Stimulated activated CD8-positive, alpha-beta memory T cell treated with anti-CD3 and anti-CD28 coated beads, Interleukin-7, amount 100 ng/mL, for 48 hours (primary cell): ENCODE measurements around the gene LRMDA.

Source experiments
- DNase-seq, 2 donors: peaks; one replicate each; pipeline ENCODE4 v3.0.0-alpha.2; 2020; ENCODE audit warnings: low read depth in 1 of 2; ENCODE audit errors: extremely low read depth in 1 of 2

The LRMDA gene

GRCh38 chr10:76548716-76549115 is 1117.3 kb downstream of the LRMDA start:
- no peak for DNase-seq

DNA sequence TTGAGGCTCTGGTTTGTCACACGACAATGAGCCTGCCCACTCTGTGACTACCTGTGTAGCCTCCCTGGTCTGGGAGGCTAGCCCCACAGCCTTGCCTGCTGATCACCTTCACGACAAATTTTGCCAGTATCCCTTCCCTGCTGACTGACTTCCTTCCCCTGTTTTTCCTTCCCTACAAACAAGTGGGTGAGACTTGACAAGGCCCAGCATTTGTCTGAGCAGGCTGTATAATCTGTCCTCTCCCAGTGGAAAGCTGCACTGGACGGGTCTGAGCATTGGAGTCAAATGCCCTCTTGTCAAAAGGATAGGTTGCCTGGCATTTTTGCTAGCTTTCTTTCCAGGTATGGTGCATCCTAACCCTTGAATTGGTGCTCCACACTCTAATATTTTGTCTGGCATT is 1117.7 kb downstream of the LRMDA start:
- no peak for DNase-seq

DNA sequence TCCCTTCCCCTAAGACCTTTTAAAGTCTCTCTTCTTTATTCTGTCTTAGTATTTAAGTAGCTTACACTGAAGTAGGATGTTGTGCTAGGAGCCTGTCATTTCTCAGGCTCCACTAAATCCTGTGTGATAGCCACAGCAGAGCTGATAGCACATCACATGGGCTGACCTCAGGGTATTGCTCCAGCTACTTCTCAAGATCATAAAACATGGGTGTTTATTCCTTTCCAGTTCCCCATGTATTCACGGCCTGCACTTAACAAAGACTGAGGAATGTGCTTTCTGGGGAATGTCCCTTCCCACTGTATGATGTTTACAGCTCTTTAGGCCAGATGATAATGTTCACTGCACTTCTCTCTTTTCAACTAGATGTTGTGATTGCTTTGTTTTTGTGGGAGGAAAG is 1119.4 kb downstream of the LRMDA start:
- DNase-seq, result no peak

DNA sequence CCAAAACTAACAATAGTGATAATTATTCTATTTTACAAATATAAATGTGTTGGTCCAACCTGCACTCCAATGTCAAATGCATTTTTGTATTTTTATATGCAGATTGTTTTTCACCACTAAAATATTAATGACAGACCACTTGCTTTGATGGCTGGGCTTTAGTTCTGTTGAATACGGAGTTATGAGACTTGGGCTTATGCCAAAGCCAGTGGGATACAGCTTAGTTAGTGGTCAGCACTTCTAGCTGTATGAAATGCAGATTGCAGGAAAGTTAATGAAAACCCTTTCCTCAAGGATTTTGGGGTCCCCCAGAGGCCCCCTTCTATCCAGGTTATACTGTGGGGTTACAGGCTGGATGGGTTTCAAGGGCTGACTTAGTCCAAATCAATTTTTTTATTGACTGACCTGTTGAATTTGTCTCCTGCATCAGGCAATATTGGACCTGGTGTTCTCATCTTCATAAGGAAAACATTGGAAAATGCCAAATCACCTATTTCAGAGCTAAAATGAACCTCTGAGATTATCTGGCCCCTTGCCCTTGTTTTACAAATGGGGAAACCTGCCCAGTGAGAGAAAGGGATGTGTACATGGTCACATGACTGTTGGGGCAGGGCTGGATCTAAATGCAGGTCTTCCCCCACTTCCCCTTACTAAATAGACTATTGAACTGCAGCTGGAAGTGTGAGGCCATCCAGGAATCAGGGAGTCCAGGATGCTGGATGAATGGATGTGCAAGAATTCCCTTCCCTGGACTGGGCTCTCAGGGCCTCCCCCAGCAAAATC is 1120.9 kb downstream of the LRMDA start:
- DNase-seq, result no peak

DNA sequence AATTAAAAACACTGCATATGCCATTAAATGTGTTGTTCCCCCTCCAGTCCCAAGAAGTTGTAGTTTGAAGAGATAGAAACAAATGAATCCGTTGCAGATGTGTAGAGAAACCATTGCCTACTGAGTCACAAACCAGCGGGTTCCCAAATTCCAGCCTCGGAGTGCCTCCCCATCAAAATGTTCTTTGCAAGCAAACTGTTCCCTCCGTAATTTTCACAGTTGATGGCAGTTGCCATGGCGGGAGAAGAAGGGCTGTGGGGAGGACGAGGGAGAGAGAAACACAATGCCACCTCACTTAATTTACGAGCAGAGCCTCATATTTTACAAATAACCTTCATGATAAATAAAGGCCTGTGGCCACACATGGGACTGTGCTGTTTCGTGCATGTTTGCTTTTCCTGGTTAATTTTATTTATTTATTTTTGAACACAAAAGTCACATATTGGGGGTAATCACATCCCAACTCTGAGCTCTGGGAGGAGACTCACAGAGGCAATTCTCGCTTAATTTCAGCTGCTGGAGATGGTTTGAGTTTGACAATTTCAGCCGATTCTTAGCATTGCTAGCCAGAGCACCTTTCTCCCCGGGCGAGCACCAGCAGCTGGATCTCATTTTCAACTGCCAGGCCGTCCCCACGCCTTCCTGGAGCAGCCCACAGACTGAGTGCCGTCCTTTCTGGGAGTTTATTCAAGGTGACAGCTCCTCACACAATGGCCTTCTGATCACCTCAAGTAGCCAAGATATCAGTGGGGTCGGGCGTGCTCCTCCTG is 1122.0 kb downstream of the LRMDA start:
- DNase-seq, result no peak

- no peak for DNase-seq
Observed at GRCh38 chr10:76554033-76554408, 1122.6 kb downstream of the LRMDA start.

DNA sequence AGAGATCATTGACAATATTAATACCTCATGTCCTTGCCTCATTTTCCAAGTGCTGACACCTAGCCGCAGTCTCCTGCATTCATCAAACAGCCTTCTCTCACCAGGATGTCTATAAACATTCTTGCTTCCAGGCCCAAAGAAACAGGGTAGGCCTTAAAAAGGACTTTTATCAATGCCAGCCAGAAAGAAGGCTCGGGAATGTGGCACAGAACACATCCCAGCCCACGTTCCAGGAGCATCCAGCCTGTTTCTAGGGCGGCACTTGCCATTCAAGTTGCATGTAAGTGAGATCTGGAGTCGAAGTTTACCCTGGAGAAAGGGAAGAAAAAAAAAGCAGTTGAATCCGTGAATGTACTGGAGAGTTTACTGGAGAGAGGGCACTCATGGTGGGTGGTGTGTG is 1123.1 kb downstream of the LRMDA start:
- DNase-seq, result no peak

DNA sequence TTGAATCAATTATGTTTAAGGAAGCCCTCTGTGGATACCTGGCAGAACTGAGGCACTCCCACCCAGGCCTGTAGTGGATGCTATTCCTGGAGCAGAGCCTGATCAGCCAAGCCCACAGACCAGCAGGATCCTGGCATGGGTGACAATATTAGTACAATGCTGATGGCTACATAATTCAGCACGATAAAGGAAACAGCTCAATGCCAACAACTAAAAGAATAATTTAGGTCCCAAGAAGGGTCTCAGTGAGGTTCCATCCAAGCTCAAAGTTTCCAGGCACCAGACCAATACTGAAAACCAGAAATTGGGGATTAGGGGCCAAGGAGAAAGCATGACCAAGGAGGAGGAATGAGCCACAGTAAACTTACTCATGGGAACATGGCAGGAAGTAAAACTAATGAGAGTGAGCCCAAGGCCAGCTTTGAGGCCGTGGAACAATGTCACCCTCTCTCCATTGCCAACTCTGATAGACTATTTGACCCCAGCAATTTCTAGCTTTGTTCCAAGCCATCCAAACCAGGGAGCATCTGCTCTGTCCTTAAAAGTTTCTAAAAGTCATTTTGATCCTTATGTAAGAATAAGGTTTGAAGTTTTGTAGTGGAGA is 1123.7 kb downstream of the LRMDA start:
- no peak for DNase-seq

DNA sequence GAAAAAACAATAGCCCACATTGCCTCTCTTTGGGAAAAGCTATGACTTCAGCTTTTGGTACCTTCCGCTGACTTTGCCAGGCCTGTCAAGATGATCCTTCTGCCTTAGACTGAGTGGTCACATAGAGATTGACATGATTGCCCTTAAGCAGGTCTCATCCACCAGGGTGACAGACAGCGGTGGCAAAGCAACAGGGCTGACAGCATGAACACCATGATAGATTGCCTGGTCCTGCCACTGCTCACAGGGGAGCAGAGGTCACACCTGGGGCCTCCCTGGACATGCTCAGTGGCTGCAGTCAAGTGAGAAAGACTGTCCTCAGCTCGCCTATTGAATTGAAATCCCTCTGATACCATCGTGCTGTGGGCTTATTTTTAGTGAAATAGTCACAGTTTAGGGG is 1125.9 kb downstream of the LRMDA start:
- DNase-seq, result no peak

GRCh38 chr10:76558586-76558985 is 1127.2 kb downstream of the LRMDA start:
- DNase-seq, result no peak

GRCh38 chr10:76558996-76559891 is 1127.8 kb downstream of the LRMDA start:
- DNase-seq, result no peak

DNA sequence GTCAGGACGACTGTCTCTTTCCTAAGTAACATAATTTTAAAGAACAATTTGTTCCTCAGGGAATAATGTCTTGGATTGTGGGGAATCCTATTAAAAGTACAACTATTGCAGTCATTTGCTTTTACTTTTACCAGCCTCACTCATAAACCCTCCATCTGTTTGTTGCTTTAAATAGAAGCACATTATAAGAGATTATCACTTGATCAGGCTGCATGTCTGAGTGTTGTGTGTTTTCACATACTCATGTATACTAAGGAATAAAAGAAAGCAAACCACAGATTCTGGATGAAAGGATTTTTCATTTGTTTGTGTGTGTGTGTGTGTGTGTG is 1128.4 kb downstream of the LRMDA start:
- DNase-seq, result no peak

GRCh38 chr10:76560338-76560737 is 1128.9 kb downstream of the LRMDA start:
- DNase-seq, result no peak

DNA sequence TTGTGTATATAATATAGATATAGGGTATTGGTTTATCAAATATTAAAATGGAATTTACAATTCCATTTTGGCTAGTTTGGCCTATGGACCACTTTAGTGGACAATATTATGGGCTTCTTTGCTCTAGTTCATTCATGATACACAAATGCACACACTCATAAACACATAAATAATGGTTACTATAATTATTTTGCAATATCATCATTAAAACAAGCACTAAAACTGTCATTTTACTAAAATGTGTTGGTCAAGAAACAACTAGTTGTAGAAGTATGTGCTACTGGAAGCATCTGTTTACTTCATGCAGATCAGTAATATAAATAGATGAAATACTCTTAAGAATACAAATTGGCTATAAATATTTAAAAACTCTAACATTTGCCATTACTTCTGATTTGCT is 1131.9 kb downstream of the LRMDA start:
- no peak for DNase-seq

DNA sequence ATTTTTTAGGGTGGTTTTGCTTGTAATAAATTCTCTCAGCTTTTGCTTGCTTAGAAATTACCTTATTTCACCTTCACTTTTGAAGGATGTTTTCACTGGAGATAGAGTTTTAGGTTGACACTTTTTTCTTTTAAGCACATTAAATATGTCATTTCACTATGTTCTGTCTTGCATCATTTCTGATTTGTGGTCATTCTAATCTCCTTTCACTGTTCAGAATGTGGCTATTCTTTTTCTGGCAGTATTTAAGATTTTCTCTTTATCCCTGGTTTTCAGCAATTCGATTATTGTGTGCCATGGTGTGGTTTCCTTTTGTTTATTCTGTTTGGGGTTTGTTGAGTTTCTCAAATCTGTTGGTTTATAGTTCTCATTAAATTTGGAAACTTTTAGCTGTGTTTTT is 1140.6 kb downstream of the LRMDA start:
- no peak for DNase-seq

- no peak for DNase-seq
Observed at GRCh38 chr10:76576276-76576962, 1145.0 kb downstream of the LRMDA start.

DNA sequence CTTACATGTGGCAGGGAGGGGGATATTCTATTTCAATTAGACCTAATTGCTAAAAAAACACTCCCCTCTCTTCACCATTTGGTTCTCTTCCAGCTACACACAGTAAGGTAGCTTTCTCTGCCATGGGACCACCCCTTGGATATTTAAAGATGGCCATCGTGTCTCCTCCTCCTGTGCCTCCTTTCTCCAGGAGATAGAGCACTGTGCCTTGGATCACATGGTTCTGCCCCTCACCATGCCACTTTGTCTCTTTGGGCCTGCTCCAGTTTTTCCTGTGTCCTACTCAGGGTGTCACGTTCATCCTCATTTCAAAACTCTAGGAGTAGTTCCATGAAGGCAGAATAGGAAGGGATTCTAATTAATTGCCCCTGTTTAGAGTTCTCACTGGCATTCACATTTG is 1146.0 kb downstream of the LRMDA start:
- no peak for DNase-seq

DNA sequence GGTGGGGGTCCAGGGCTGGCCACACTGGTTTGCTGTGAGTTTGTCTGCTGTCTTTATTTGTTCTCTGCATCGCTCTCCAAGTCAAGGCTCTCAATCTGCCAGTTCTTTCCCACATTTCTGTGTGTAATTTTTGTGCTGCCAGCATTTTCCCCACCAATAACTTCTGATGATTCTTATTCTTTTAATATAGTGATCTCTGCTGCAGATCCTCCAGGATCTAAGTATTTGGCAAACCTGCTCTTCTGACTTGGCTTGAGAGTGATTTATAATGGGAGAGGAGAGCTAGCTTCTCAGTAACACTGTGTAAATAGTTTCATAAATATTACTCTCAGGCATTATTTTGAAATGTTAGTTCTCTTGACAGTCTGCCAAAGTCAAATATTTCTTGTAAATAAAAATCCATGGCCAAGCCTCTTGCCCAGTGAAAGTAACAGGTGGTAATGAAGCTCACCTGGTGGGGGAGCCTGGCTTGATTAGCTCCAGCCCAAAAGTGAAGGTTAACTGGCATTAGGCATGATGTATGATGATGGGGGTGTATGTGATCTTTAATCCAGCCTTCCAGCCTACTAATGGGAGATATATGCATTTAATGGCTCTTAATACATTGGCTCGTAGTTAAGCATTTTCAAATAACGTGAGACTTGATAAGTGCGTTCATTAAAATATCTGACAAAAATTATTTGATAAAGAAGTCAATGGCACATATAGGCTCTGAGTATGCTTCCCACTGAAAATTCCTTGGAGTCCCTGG is 1150.3 kb downstream of the LRMDA start:
- DNase-seq, result no peak

- no peak for DNase-seq
Observed at GRCh38 chr10:76582531-76582930, 1151.1 kb downstream of the LRMDA start.

- no peak for DNase-seq
Observed at GRCh38 chr10:76583711-76584161, 1152.3 kb downstream of the LRMDA start.
